IMR-90 (cell line): ENCODE measurements around the gene DPPA5. TPM values are rescaled to one million over a fixed set of nuclear protein-coding genes. Genes with fewer than 3 reads are reported as not detected.
A peak's percentile ranks its signal among the peaks of the same experiment; 100 is the strongest.

Experiments used
- ATAC-seq: fragments of 200-7000 bp; cut with Tn5 transposase; 2 replicates; pipeline ENCODE4 v1.9.1; 2020; ENCODE audit warnings: low read depth, mild to moderate bottlenecking, moderate library complexity
- BruUV-seq: library from RNA; stranded (reverse); fragments of 400-500 nt; replicated peaks from 2 replicates; lab custom pipeline; 2021; lab: Mats Ljungman, UMichigan
- CTCF ChIA-PET: fragments of 300-600 bp; formaldehyde crosslinking; extraction: SDS; loops from one replicate; lab custom pipeline; 2021; ENCODE audit warnings: antibody characterized with exemption; lab: Yijun Ruan, JAX
- POLR2A ChIA-PET: fragments of 300-600 bp; sonication (Branson Sonifier 250); formaldehyde crosslinking; loops from one replicate; lab custom pipeline; 2022; ENCODE audit warnings: antibody characterized with exemption; ENCODE audit not compliant: unreplicated experiment; lab: Charles Lee
- DNase-seq: peaks from one replicate; pipeline ENCODE4 v3.0.0; 2013
- H2AFZ ChIP-seq: replicated peaks from 2 replicates; pipeline ENCODE3; 2013; ENCODE audit warnings: low read length, mild to moderate bottlenecking; ENCODE audit not compliant: poor library complexity
- H2AK5ac ChIP-seq: 2 replicates; pipeline ENCODE4 v1.6.1; 2013; ENCODE audit warnings: low read depth, low read length, inconsistent platforms
- H2AK9ac ChIP-seq: replicated peaks from 2 replicates; pipeline ENCODE3; 2013; ENCODE audit warnings: mild to moderate bottlenecking, low read depth, low read length, moderate library complexity; ENCODE audit not compliant: poor library complexity
- H2BK120ac ChIP-seq: 2 replicates; pipeline ENCODE4 v1.6.1; 2013; ENCODE audit warnings: low read depth, low read length, inconsistent platforms
- H2BK15ac ChIP-seq: 3 replicates; pipeline ENCODE4 v1.6.1; 2013; ENCODE audit warnings: low read depth, low read length, inconsistent platforms
- H2BK20ac ChIP-seq: 2 replicates; pipeline ENCODE4 v1.6.1; 2013; ENCODE audit warnings: low read depth, mild to moderate bottlenecking, inconsistent platforms, low read length, moderate library complexity
- H2BK5ac ChIP-seq: 2 replicates; pipeline ENCODE4 v1.6.1; 2013; ENCODE audit warnings: mild to moderate bottlenecking, low read depth, low read length, inconsistent platforms; ENCODE audit not compliant: poor library complexity, severe bottlenecking
- H3K14ac ChIP-seq: replicated peaks from 2 replicates; pipeline ENCODE4 v1.6.1; 2013; ENCODE audit warnings: low read depth, low read length, inconsistent platforms
- H3K18ac ChIP-seq: 2 replicates; pipeline ENCODE4 v1.6.1; 2013; ENCODE audit warnings: low read depth, low read length, control low read depth
- H3K23ac ChIP-seq: 2 replicates; pipeline ENCODE4 v1.6.1; 2013; ENCODE audit warnings: low read depth, low read length, inconsistent platforms
- H3K27ac ChIP-seq: 2 replicates; pipeline ENCODE4 v1.5.1; 2013; ENCODE audit warnings: mild to moderate bottlenecking, control low read depth, low read length; ENCODE audit not compliant: insufficient read depth
- H3K27me3 ChIP-seq: 2 replicates; pipeline ENCODE4 v1.6.1; 2013; ENCODE audit warnings: low read length; ENCODE audit not compliant: control insufficient read depth, insufficient read depth
- H3K36me3 ChIP-seq: 2 replicates; pipeline ENCODE4 v1.6.1; 2013; ENCODE audit warnings: low read length, mixed read lengths; ENCODE audit not compliant: control insufficient read depth, insufficient read depth
- H3K4ac ChIP-seq: 2 replicates; pipeline ENCODE4 v1.6.1; 2013; ENCODE audit warnings: low read depth, low read length, inconsistent platforms
- H3K4me1 ChIP-seq: 2 replicates; pipeline ENCODE4 v1.6.1; 2013; ENCODE audit warnings: low read length, mixed read lengths; ENCODE audit not compliant: control insufficient read depth, insufficient read depth
- H3K4me2 ChIP-seq: 2 replicates; pipeline ENCODE4 v1.6.1; 2013; ENCODE audit warnings: low read depth, mild to moderate bottlenecking, control low read depth, low read length, moderate library complexity
- H3K4me3 ChIP-seq: 2 replicates; pipeline ENCODE4 v1.5.1; 2013; ENCODE audit warnings: low read depth, mild to moderate bottlenecking, control low read depth, low read length, moderate library complexity; ENCODE audit not compliant: insufficient read depth
- H3K56ac ChIP-seq: 2 replicates; pipeline ENCODE4 v1.6.1; 2013; ENCODE audit warnings: low read length, inconsistent platforms; ENCODE audit not compliant: insufficient read depth; ENCODE audit errors: extremely low read depth
- H3K79me1 ChIP-seq, 2 experiments: 2 replicates each; pipeline ENCODE4 v1.6.1; 2013; ENCODE audit warnings: low read length in 2 of 2, inconsistent platforms in 1 of 2, low read depth in 1 of 2
- H3K9ac ChIP-seq: 2 replicates; pipeline ENCODE4 v1.6.1; 2013; ENCODE audit warnings: low read depth, low read length, control low read depth
- H3K9me1 ChIP-seq: 2 replicates; pipeline ENCODE4 v1.6.1; 2013; ENCODE audit warnings: low read length, inconsistent platforms; ENCODE audit not compliant: insufficient read depth
- H3K9me3 ChIP-seq: 2 replicates; pipeline ENCODE4 v1.6.1; 2013; ENCODE audit warnings: low read length; ENCODE audit not compliant: control insufficient read depth, insufficient read depth
- H4K20me1 ChIP-seq: 2 replicates; pipeline ENCODE4 v1.6.1; 2013; ENCODE audit warnings: low read length, inconsistent platforms; ENCODE audit not compliant: insufficient read depth
- H4K5ac ChIP-seq: 2 replicates; pipeline ENCODE4 v1.6.1; 2013; ENCODE audit warnings: mild to moderate bottlenecking, low read depth, low read length, control low read depth
- H4K8ac ChIP-seq, 2 experiments: 2 replicates each; pipeline ENCODE4 v1.6.1; 2013; ENCODE audit warnings: low read depth in 2 of 2, low read length in 2 of 2, control low read depth in 1 of 2, inconsistent platforms in 1 of 2
- H4K91ac ChIP-seq: 2 replicates; pipeline ENCODE4 v1.6.1; 2013; ENCODE audit warnings: low read depth, low read length, inconsistent platforms; ENCODE audit not compliant: insufficient read depth
- BHLHE40 ChIP-seq: fragments of 150-350 bp; IDR thresholded peaks from 2 replicates; pipeline ENCODE4 v1.6.1; 2016; ENCODE audit warnings: mild to moderate bottlenecking, low read depth, low read length
- CEBPB ChIP-seq: IDR thresholded peaks from 2 replicates; pipeline ENCODE4 v1.6.1; 2012; ENCODE audit warnings: low read depth, low read length, improper control_type of control experiment
- CHD1 ChIP-seq: IDR thresholded peaks from 2 replicates; pipeline ENCODE4 v1.6.1; 2012; ENCODE audit warnings: low read depth, low read length, improper control_type of control experiment
- CTCF ChIP-seq: conservative IDR thresholded peaks from 2 replicates; pipeline ENCODE4 v1.5.1; 2012; ENCODE audit warnings: mild to moderate bottlenecking, low read depth, low read length, improper control_type of control experiment
- ELK1 ChIP-seq: fragments of 150-350 bp; IDR thresholded peaks from 2 replicates; pipeline ENCODE4 v1.6.1; 2016; ENCODE audit warnings: low read depth, mild to moderate bottlenecking, low read length, moderate library complexity, borderline replicate concordance
- MAZ ChIP-seq: IDR thresholded peaks from 2 replicates; pipeline ENCODE4 v1.6.1; 2012; ENCODE audit warnings: low read depth, mild to moderate bottlenecking, low read length, improper control_type of control experiment, moderate library complexity, borderline replicate concordance
- POLR2A ChIP-seq: IDR thresholded peaks from 2 replicates; pipeline ENCODE4 v1.6.1; 2012; ENCODE audit warnings: mild to moderate bottlenecking, low read depth, low read length
- RAD21 ChIP-seq: IDR thresholded peaks from 2 replicates; pipeline ENCODE4 v1.6.1; 2012; ENCODE audit warnings: low read length, improper control_type of control experiment
- RCOR1 ChIP-seq: IDR thresholded peaks from 2 replicates; pipeline ENCODE4 v1.6.1; 2012; ENCODE audit warnings: mild to moderate bottlenecking, low read length, improper control_type of control experiment; ENCODE audit not compliant: insufficient replicate concordance
- RFX5 ChIP-seq: IDR thresholded peaks from 2 replicates; pipeline ENCODE4 v1.8.0; 2012; ENCODE audit warnings: low read depth, mild to moderate bottlenecking, low read length, moderate library complexity
- USF2 ChIP-seq: fragments of 150-350 bp; IDR thresholded peaks from 2 replicates; pipeline ENCODE4 v1.6.1; 2017; ENCODE audit warnings: mild to moderate bottlenecking, antibody characterized with exemption, low read length, low read depth
- WGBS, 2 experiments: methylation state at CpG; one replicate each; pipeline versions ENCODE4 v1.1.5 to v1.1.7; 2013; ENCODE audit warnings: missing lambda C conversion rate in 2 of 2; ENCODE audit not compliant: insufficient read length in 1 of 2; ENCODE audit errors: extremely low coverage in 2 of 2; 5-methylcytosine and 5-hydroxymethylcytosine counted together
- dilution Hi-C: fragments of 300-500 bp; cut with HindIII; formaldehyde crosslinking; loops from one replicate; pipeline ENCODE4 v1.14.3; 2018; ENCODE audit warnings: low sequenced_read_pairs; ENCODE audit not compliant: unreplicated experiment
- in situ Hi-C: fragments of 300-500 bp; cut with MboI; formaldehyde crosslinking; loops from 3 replicates; pipeline ENCODE4 v1.14.3; 2019; ENCODE audit warnings: low sequenced_read_pairs, inconsistent platforms, mixed read lengths
- intact Hi-C: fragments of 100-400 bp; cut with micrococcal nuclease; formaldehyde crosslinking; loops from 2 replicates; pipeline ENCODE4 v1.10.0; 2022
- polyA plus RNA-seq, 3 experiments: library from polyadenylated mRNA; depleted of rRNA; stranded (reverse); fragments of >200 nt; gene quantifications; 2 replicates each; pipeline ENCODE4 v1.2.3, GENCODE V29; 2012; ENCODE audit warnings: low replicate concordance in 1 of 3
- total RNA-seq: library from RNA; depleted of rRNA; stranded (reverse); fragments of >200 nt; gene quantifications from 2 replicates; pipeline ENCODE4 v1.2.3, GENCODE V29; 2012

The DPPA5 gene
- total and polyA plus RNA-seq, 2 of the 4 experiments (the other 2 are of a cell fraction): not detected

- Histone ChIP-seq H2BK20ac (no peak overlapping the region), H2AK9ac (no peak overlapping the region), H2BK120ac (no peak overlapping the region), H3K18ac (no peak overlapping the region), H3K27ac (no peak overlapping the region), H3K4me1 (no peaks in the 10 kb centered on the region), H4K91ac (no peak overlapping the region), H2AFZ (no peak overlapping the region), H4K20me1 (no peaks in the 10 kb centered on the region), H4K8ac (no peak overlapping the region), H3K9ac (no peak overlapping the region), H2BK5ac (no peak overlapping the region), H3K4ac (no peak overlapping the region), H3K79me1 (no peaks in the 10 kb centered on the region), H3K14ac (no peak overlapping the region), H3K36me3 (no peaks in the 10 kb centered on the region), H2BK15ac (no peak overlapping the region), H3K23ac (no peak overlapping the region), H3K9me1 (no peaks in the 10 kb centered on the region), H4K5ac (no peak overlapping the region), H3K4me2 (no peak overlapping the region), H3K56ac (no peak overlapping the region), H3K4me3 (no peak overlapping the region), H2AK5ac (no peak overlapping the region), H3K27me3 (no peaks in the 10 kb centered on the region), H3K9me3 (no peaks in the 10 kb centered on the region)
- no peak for TF ChIP-seq ELK1
- no peak for TF ChIP-seq USF2
- no peak for TF ChIP-seq CEBPB
- TF ChIP-seq CHD1: no peak
- no peak for TF ChIP-seq CTCF
- TF ChIP-seq RFX5: no peak
- no peak for TF ChIP-seq RCOR1
- no peak for TF ChIP-seq BHLHE40
- TF ChIP-seq POLR2A: no peak
- TF ChIP-seq MAZ: no peak
- no peak for TF ChIP-seq RAD21
- ATAC-seq (no peak), DNase-seq (peak; percentile 40)
- BruUV-seq: no TSS peak
- ChIA-PET POLR2A (no interaction called here), CTCF (no interaction called here)
- in situ Hi-C loops (no loop called here), intact Hi-C loops (no loop called here), dilution Hi-C loops (no loop called here)
- 100% methylated on average over 1 of the region's 3 CpGs; no CpG with 5 or more reads in 1 of the 2 experiments for WGBS, 2 experiments
These were observed 39.2 kb upstream of the DPPA5 start for GRCh38 chr6:73393278-73393677.
